Activated T-helper 2 cell treated with anti-CD3 and anti-CD28 coated beads, Interferon-gamma antibody, Interleukin-2, Interleukin-4, amounts not matched to agents 10 μg/mL and 5 μg/mL and 100 μg/mL, durations not matched to agents 14 hours and 24 hours and 36 hours (primary cell): ENCODE measurements around the gene HAT1. TPM values are rescaled to one million over a fixed set of nuclear protein-coding genes. Genes with fewer than 3 reads are reported as not detected.
A peak's percentile ranks its signal among the peaks of the same experiment; 100 is the strongest.

Experiments
- DNase-seq: peaks from one replicate; pipeline ENCODE4 v3.0.0; 2021; ENCODE audit warnings: low spot score
- H3K27ac Mint-ChIP-seq: one replicate; pipeline ENCODE4 v1.8.0; 2021; ENCODE audit warnings: mixed read lengths
- H3K27me3 Mint-ChIP-seq: one replicate; pipeline ENCODE4 v1.8.0; 2021; ENCODE audit warnings: low read depth, mixed read lengths
- H3K36me3 Mint-ChIP-seq: one replicate; pipeline ENCODE4 v1.8.0; 2021; ENCODE audit warnings: low read depth, mixed read lengths
- H3K4me1 Mint-ChIP-seq: one replicate; pipeline ENCODE4 v1.8.0; 2021; ENCODE audit warnings: low read depth, mixed read lengths
- H3K4me3 Mint-ChIP-seq: one replicate; pipeline ENCODE4 v1.8.0; 2021; ENCODE audit warnings: low read depth, mild to moderate bottlenecking, moderate library complexity, mixed read lengths
- H3K9me3 Mint-ChIP-seq: one replicate; pipeline ENCODE4 v1.8.0; 2021; ENCODE audit warnings: mixed read lengths
- intact Hi-C: fragments of 100-400 bp; cut with micrococcal nuclease; formaldehyde crosslinking; loops from one replicate; pipeline ENCODE4 v1.15.1; 2023
- total RNA-seq: library from RNA; stranded (reverse); gene quantifications from 2 replicates; pipeline ENCODE4 v1.2.3, GENCODE V29; 2022

The HAT1 gene
- total RNA-seq, 1 donor from 2014 or later: 67.4 TPM

GRCh38 chr2:171924170-171924942, 2.1 kb downstream of the HAT1 start:
- Mint-ChIP-seq H3K4me3 (peak overlapping the region; percentile 94), H3K27ac (peak overlapping the region; percentile 38), H3K27me3 (no peaks in the 10 kb centered on the region), H3K36me3 (peaks cover 55% of the 10 kb centered on the region), H3K9me3 (no peaks in the 10 kb centered on the region), H3K4me1 (peaks cover 38% of the 10 kb centered on the region)
- no peak for DNase-seq
- intact Hi-C loops: loop anchor here (5.0 to 10.0 kb wide), 3 partner anchors 42 to 633 kb away; partner anchors contain the start of gene PDK1

GRCh38 chr2:171930385-171930784, 8.1 kb downstream of the HAT1 start:
- H3K4me1 Mint-ChIP-seq: peaks cover 33% of the 10 kb centered on the region
- intact Hi-C loops: no loop called here
- no peaks in the 10 kb centered on the region for H3K27me3 Mint-ChIP-seq
- no peak overlapping the region for H3K27ac Mint-ChIP-seq
- DNase-seq: no peak
- H3K9me3 Mint-ChIP-seq: no peaks in the 10 kb centered on the region
- H3K4me3 Mint-ChIP-seq: no peak overlapping the region
- peaks cover 75% of the 10 kb centered on the region for H3K36me3 Mint-ChIP-seq

- Mint-ChIP-seq H3K36me3 (peaks cover 27% of the 10 kb centered on the region), H3K27me3 (no peaks in the 10 kb centered on the region), H3K4me3 (no peak overlapping the region), H3K4me1 (peaks cover 7% of the 10 kb centered on the region), H3K27ac (no peak overlapping the region), H3K9me3 (no peaks in the 10 kb centered on the region)
- intact Hi-C loops: no loop called here
- no peak for DNase-seq
Observed at GRCh38 chr2:171939058-171939742, 16.9 kb downstream of the HAT1 start.

- no peaks in the 10 kb centered on the region for H3K27me3 Mint-ChIP-seq
- intact Hi-C loops: no loop called here
- no peaks in the 10 kb centered on the region for H3K9me3 Mint-ChIP-seq
- no peak overlapping the region for H3K4me3 Mint-ChIP-seq
- no peak for DNase-seq
- H3K4me1 Mint-ChIP-seq: peaks cover 7% of the 10 kb centered on the region
- H3K27ac Mint-ChIP-seq: no peak overlapping the region
- peaks cover 24% of the 10 kb centered on the region for H3K36me3 Mint-ChIP-seq
Observed at GRCh38 chr2:171939743-171940071, 17.4 kb downstream of the HAT1 start.

- DNase-seq: no peak
- Mint-ChIP-seq H3K4me3 (no peak overlapping the region), H3K36me3 (peaks cover 15% of the 10 kb centered on the region), H3K9me3 (no peaks in the 10 kb centered on the region), H3K27me3 (no peaks in the 10 kb centered on the region), H3K4me1 (peaks cover 8% of the 10 kb centered on the region), H3K27ac (no peak overlapping the region)
- intact Hi-C loops: no loop called here
Observed at GRCh38 chr2:171941316-171941699, 19.0 kb downstream of the HAT1 start.

GRCh38 chr2:171943869-171944268, 21.6 kb downstream of the HAT1 start:
- DNase-seq: no peak
- intact Hi-C loops: no loop called here
- Mint-ChIP-seq H3K4me1 (peaks cover 7% of the 10 kb centered on the region), H3K27me3 (no peaks in the 10 kb centered on the region), H3K4me3 (no peak overlapping the region), H3K9me3 (no peaks in the 10 kb centered on the region), H3K36me3 (peaks cover 26% of the 10 kb centered on the region), H3K27ac (no peak overlapping the region)

- DNase-seq: no peak
- no peaks in the 10 kb centered on the region for H3K27me3 Mint-ChIP-seq
- H3K36me3 Mint-ChIP-seq: peaks cover 37% of the 10 kb centered on the region
- H3K4me3 Mint-ChIP-seq: no peak overlapping the region
- intact Hi-C loops: loop anchor here (10.0 kb wide), 1 partner anchor 53 kb away; no protein-coding TSS in a partner anchor
- H3K27ac Mint-ChIP-seq: no peak overlapping the region
- H3K9me3 Mint-ChIP-seq: no peaks in the 10 kb centered on the region
- H3K4me1 Mint-ChIP-seq: peaks cover 19% of the 10 kb centered on the region
Observed at GRCh38 chr2:171952276-171952675, 30.0 kb downstream of the HAT1 start.

GRCh38 chr2:171952748-171953147, 30.5 kb downstream of the HAT1 start:
- peaks cover 37% of the 10 kb centered on the region for H3K36me3 Mint-ChIP-seq
- no peak for DNase-seq
- intact Hi-C loops: loop anchor here (10.0 kb wide), 1 partner anchor 52 kb away; no protein-coding TSS in a partner anchor
- H3K27ac Mint-ChIP-seq: no peak overlapping the region
- H3K27me3 Mint-ChIP-seq: no peaks in the 10 kb centered on the region
- no peak overlapping the region for H3K4me3 Mint-ChIP-seq
- no peaks in the 10 kb centered on the region for H3K9me3 Mint-ChIP-seq
- H3K4me1 Mint-ChIP-seq: peaks cover 20% of the 10 kb centered on the region

GRCh38 chr2:171956135-171956825, 34.0 kb downstream of the HAT1 start:
- intact Hi-C loops: loop anchor here (10.0 kb wide), 1 partner anchor 49 kb away; no protein-coding TSS in a partner anchor
- H3K36me3 Mint-ChIP-seq: peaks cover 27% of the 10 kb centered on the region

GRCh38 chr2:171957061-171957460, 34.8 kb downstream of the HAT1 start:
- no peak overlapping the region for H3K27ac Mint-ChIP-seq
- H3K9me3 Mint-ChIP-seq: no peaks in the 10 kb centered on the region
- intact Hi-C loops: loop anchor here (10.0 kb wide), 1 partner anchor 48 kb away; no protein-coding TSS in a partner anchor
- no peaks in the 10 kb centered on the region for H3K27me3 Mint-ChIP-seq
- DNase-seq: no peak
- no peak overlapping the region for H3K4me3 Mint-ChIP-seq
- peaks cover 26% of the 10 kb centered on the region for H3K36me3 Mint-ChIP-seq
- peaks cover 35% of the 10 kb centered on the region for H3K4me1 Mint-ChIP-seq

More at GRCh38 chr2:171956135-171956825, 34.0 kb downstream of the HAT1 start:
- DNase-seq: no peak
- no peaks in the 10 kb centered on the region for H3K27me3 Mint-ChIP-seq
- no peaks in the 10 kb centered on the region for H3K9me3 Mint-ChIP-seq
- no peak overlapping the region for H3K4me3 Mint-ChIP-seq
- H3K27ac Mint-ChIP-seq: no peak overlapping the region
- peaks cover 35% of the 10 kb centered on the region for H3K4me1 Mint-ChIP-seq

GRCh38 chr2:171958475-171958874, 36.2 kb downstream of the HAT1 start:
- DNase-seq: no peak
- Mint-ChIP-seq H3K27ac (no peak overlapping the region), H3K27me3 (no peaks in the 10 kb centered on the region), H3K4me1 (peaks cover 38% of the 10 kb centered on the region), H3K36me3 (peaks cover 24% of the 10 kb centered on the region), H3K9me3 (no peaks in the 10 kb centered on the region), H3K4me3 (no peak overlapping the region)
- intact Hi-C loops: loop anchor here (10.0 kb wide), 1 partner anchor 46 kb away; no protein-coding TSS in a partner anchor

- H3K4me1 Mint-ChIP-seq: peaks cover 38% of the 10 kb centered on the region
Observed at GRCh38 chr2:171959998-171960397, 37.7 kb downstream of the HAT1 start.

More at GRCh38 chr2:171959998-171960397, 37.7 kb downstream of the HAT1 start:
- H3K36me3 Mint-ChIP-seq: peaks cover 20% of the 10 kb centered on the region
- no peak for DNase-seq
- H3K27ac Mint-ChIP-seq: no peak overlapping the region
- no peaks in the 10 kb centered on the region for H3K9me3 Mint-ChIP-seq
- intact Hi-C loops: loop anchor here (10.0 kb wide), 1 partner anchor 45 kb away; no protein-coding TSS in a partner anchor
- H3K27me3 Mint-ChIP-seq: no peaks in the 10 kb centered on the region
- no peak overlapping the region for H3K4me3 Mint-ChIP-seq
